Liver (tissue), 9 donors: ENCODE data around the gene DSCAM. TPM values are rescaled to one million over a fixed set of nuclear protein-coding genes. Genes with fewer than 3 reads are reported as not detected.
"Not testable (repeated sequence)": the region's sequence is repeated elsewhere in the genome, so short reads cannot be mapped to it uniquely, and the experiment has no call there.

Experiments
- DNase-seq: peaks from one replicate; pipeline ENCODE4 v3.0.0-alpha.2; 2017; ENCODE audit warnings: low spot score
- H3K27ac ChIP-seq, 2 donors: one replicate each; pipeline ENCODE4 v1.7.0; 2013; ENCODE audit warnings: inconsistent platforms in 2 of 2, low read length in 2 of 2, control low read depth in 1 of 2, low read depth in 1 of 2, mild to moderate bottlenecking in 1 of 2
- H3K27me3 ChIP-seq, 4 donors: one replicate each; pipeline versions ENCODE4 v1.6.1 to v1.7.0; 2013; ENCODE audit warnings: low read length in 3 of 4, inconsistent platforms in 1 of 4, mild to moderate bottlenecking in 1 of 4, moderate library complexity in 1 of 4; ENCODE audit not compliant: control insufficient read depth in 4 of 4, insufficient read depth in 4 of 4
- H3K36me3 ChIP-seq, 4 donors: one replicate each; pipeline versions ENCODE4 v1.6.1 to v1.7.0; 2013; ENCODE audit warnings: low read length in 3 of 4, mild to moderate bottlenecking in 3 of 4, low read depth in 1 of 4, moderate library complexity in 1 of 4; ENCODE audit not compliant: control insufficient read depth in 4 of 4, insufficient read depth in 3 of 4
- H3K4me1 ChIP-seq, 4 donors: one replicate each; pipeline versions ENCODE4 v1.6.1 to v1.7.0; 2013; ENCODE audit warnings: low read length in 3 of 4, mild to moderate bottlenecking in 3 of 4, moderate library complexity in 1 of 4; ENCODE audit not compliant: control insufficient read depth in 4 of 4, insufficient read depth in 4 of 4
- H3K4me3 ChIP-seq, 3 donors: one replicate each; pipeline versions ENCODE4 v1.6.1 to v1.7.0; 2013; ENCODE audit warnings: low read length in 3 of 3, control low read depth in 1 of 3, low read depth in 1 of 3, mild to moderate bottlenecking in 1 of 3
- H3K9ac ChIP-seq, 2 donors: one replicate each; pipeline ENCODE4 v1.7.0; 2013; ENCODE audit warnings: low read length in 2 of 2, mild to moderate bottlenecking in 2 of 2, moderate library complexity in 2 of 2, control low read depth in 1 of 2, low read depth in 1 of 2
- H3K9me3 ChIP-seq, 4 donors: one replicate each; pipeline versions ENCODE4 v1.6.1 to v1.7.0; 2013; ENCODE audit warnings: low read length in 3 of 4; ENCODE audit not compliant: control insufficient read depth in 4 of 4
- ATF3 ChIP-seq: IDR thresholded peaks from 2 replicates; pipeline ENCODE4 v1.6.1; 2016; ENCODE audit warnings: antibody characterized with exemption
- CTCF ChIP-seq: fragments of 150-350 bp; IDR thresholded peaks from 2 replicates; pipeline ENCODE4 v1.5.1; 2017; ENCODE audit warnings: improper control_type of control experiment, low read depth, low read length; ENCODE audit not compliant: missing input control
- EGR1 ChIP-seq, 2 donors: IDR thresholded peaks; 2 replicates each; pipeline ENCODE4 v1.6.1; 2016 to 2018; ENCODE audit warnings: antibody characterized with exemption in 2 of 2, low read depth in 2 of 2
- FOXA1 ChIP-seq: IDR thresholded peaks from 2 replicates; pipeline ENCODE4 v1.6.1; 2016; ENCODE audit warnings: antibody characterized with exemption
- FOXA2 ChIP-seq: IDR thresholded peaks from 2 replicates; pipeline ENCODE4 v1.6.1; 2016; ENCODE audit warnings: antibody characterized with exemption
- GABPA ChIP-seq, 2 donors: IDR thresholded peaks in 1 of 2; conservative IDR thresholded peaks in 1 of 2; 2 replicates each; pipeline ENCODE4 v1.6.1; 2016; ENCODE audit warnings: antibody characterized with exemption in 2 of 2, mild to moderate bottlenecking in 1 of 2, moderate library complexity in 1 of 2
- HNF4A ChIP-seq, 2 donors: conservative IDR thresholded peaks; 2 replicates each; pipeline ENCODE4 v1.6.1; 2016; ENCODE audit warnings: antibody characterized with exemption in 2 of 2, mild to moderate bottlenecking in 2 of 2
- HNF4G ChIP-seq: IDR thresholded peaks from 2 replicates; pipeline ENCODE4 v1.6.1; 2016; ENCODE audit warnings: antibody characterized with exemption
- JUND ChIP-seq, 2 donors: IDR thresholded peaks; 2 replicates each; pipeline ENCODE4 v1.6.1; 2016; ENCODE audit warnings: antibody characterized with exemption in 2 of 2
- MAX ChIP-seq: IDR thresholded peaks from 2 replicates; pipeline ENCODE4 v1.6.1; 2016; ENCODE audit warnings: antibody characterized with exemption
- RAD21 ChIP-seq, 2 donors: IDR thresholded peaks; 2 replicates each; pipeline ENCODE4 v1.6.1; 2016; ENCODE audit warnings: antibody characterized with exemption in 2 of 2, mild to moderate bottlenecking in 2 of 2
- REST ChIP-seq: IDR thresholded peaks from 2 replicates; pipeline ENCODE4 v1.6.1; 2016; ENCODE audit warnings: antibody characterized with exemption, mild to moderate bottlenecking
- RXRA ChIP-seq, 2 donors: IDR thresholded peaks; 2 replicates each; pipeline ENCODE4 v1.6.1; 2017 to 2018; ENCODE audit warnings: antibody characterized with exemption in 2 of 2, mild to moderate bottlenecking in 1 of 2
- SP1 ChIP-seq: IDR thresholded peaks from 2 replicates; pipeline ENCODE4 v1.6.1; 2018; ENCODE audit warnings: antibody characterized with exemption, mild to moderate bottlenecking
- TAF1 ChIP-seq: conservative IDR thresholded peaks from 2 replicates; pipeline ENCODE4 v1.6.1; 2016; ENCODE audit warnings: antibody characterized with exemption, mild to moderate bottlenecking
- YY1 ChIP-seq: IDR thresholded peaks from 2 replicates; pipeline ENCODE4 v1.6.1; 2016; ENCODE audit warnings: antibody characterized with exemption, mild to moderate bottlenecking
- ZBTB33 ChIP-seq: IDR thresholded peaks from 2 replicates; pipeline ENCODE4 v1.6.1; 2016; ENCODE audit warnings: antibody characterized with exemption
- WGBS: extraction: QIAGEN DNeasy Blood & Tissue Kit; methylation state at CpG from one replicate; pipeline ENCODE4 v1.1.7; 2013; 5-methylcytosine and 5-hydroxymethylcytosine counted together
- polyA plus RNA-seq, 2 donors: library from polyadenylated mRNA; stranded (reverse) in 1 of 2; unstranded in 1 of 2; fragments of 200-250 nt in 1 of 2; fragments of >200 nt in 1 of 2; fragmentation: Nextera tagmentation in 1 of 2; extraction: Ambion mirVana in 1 of 2; gene quantifications; one replicate each; pipeline versions ENCODE4 v1.2.1 to v1.2.3, GENCODE V29; 2013 to 2015
- total RNA-seq, 2 donors: library from RNA; depleted of rRNA; stranded (reverse); fragments of >200 nt; gene quantifications; one replicate each; pipeline ENCODE4 v1.2.3, GENCODE V29; 2014
- donor health status: healthy.
- donor health status: healthy.
- donor health status: healthy.
- donor health status: healthy.
- donor health status: healthy.

Gene DSCAM
- total and polyA plus RNA-seq, 4 donors = 0.02 to 0.23 (median 0.10) TPM

- Histone ChIP-seq H3K4me3 (no peak overlapping the region), H3K36me3 (no peaks in the 10 kb centered on the region), H3K27ac (no peak overlapping the region), H3K27me3 (no peaks in the 10 kb centered on the region), H3K4me1 (no peaks in the 10 kb centered on the region), H3K9me3 (no peaks in the 10 kb centered on the region), H3K9ac (no peak overlapping the region)
- TF ChIP-seq HNF4A (conservative IDR thresholded peaks at IDR 0.05) (no peak), EGR1 (IDR thresholded peaks at IDR 0.05; ENCODE audit: low read depth in 2 of 2) (no peak), ZBTB33 (no peak), RXRA (IDR thresholded peaks at IDR 0.05) (no peak), HNF4G (no peak), GABPA (IDR thresholded peaks at IDR 0.05 in 1 of 2, conservative IDR thresholded peaks at IDR 0.05 in 1 of 2) (no peak), RAD21 (IDR thresholded peaks at IDR 0.05) (no peak), FOXA1 (no peak), MAX (no peak)
- 67% methylated on average over 2 of the region's 2 CpGs for WGBS
- DNase-seq = no peak
These were observed 401.5 kb downstream of the DSCAM start for GRCh38 chr21:40445349-40445921.

- H3K27me3 ChIP-seq, H3K9me3 ChIP-seq, DNase-seq, H3K36me3 ChIP-seq, H3K4me3 ChIP-seq, H3K4me1 ChIP-seq, H3K9ac ChIP-seq, H3K27ac ChIP-seq: not testable (repeated sequence)
- 23% methylated on average over 2 of the region's 2 CpGs for WGBS
These were observed 407.4 kb downstream of the DSCAM start for GRCh38 chr21:40439581-40439980.

- no peaks in the 10 kb centered on the region for H3K9me3 ChIP-seq
- no peaks in the 10 kb centered on the region for H3K4me1 ChIP-seq
- no peak for TF ChIP-seq RXRA (IDR thresholded peaks at IDR 0.05)
- TF ChIP-seq YY1 = no peak
- no peak for TF ChIP-seq SP1
- TF ChIP-seq RAD21 (IDR thresholded peaks at IDR 0.05) = no peak
- TF ChIP-seq REST = no peak
- no peak for TF ChIP-seq MAX
- TF ChIP-seq HNF4A (conservative IDR thresholded peaks at IDR 0.05) = no peak
- no peak for TF ChIP-seq CTCF
- TF ChIP-seq JUND (IDR thresholded peaks at IDR 0.05) = no peak
- TF ChIP-seq HNF4G = no peak
- no peak for TF ChIP-seq FOXA1
- no peak for TF ChIP-seq FOXA2
- no peak for TF ChIP-seq ATF3
- TF ChIP-seq TAF1 = no peak
- TF ChIP-seq EGR1 (IDR thresholded peaks at IDR 0.05; ENCODE audit: low read depth in 2 of 2) = no peak
- TF ChIP-seq ZBTB33 = no peak
- no peak for TF ChIP-seq GABPA (IDR thresholded peaks at IDR 0.05 in 1 of 2, conservative IDR thresholded peaks at IDR 0.05 in 1 of 2)
- H3K4me3 ChIP-seq = no peak overlapping the region
- H3K27me3 ChIP-seq = no peaks in the 10 kb centered on the region
- no peaks in the 10 kb centered on the region for H3K36me3 ChIP-seq
- 65% methylated on average over 3 of the region's 3 CpGs for WGBS
- no peak overlapping the region for H3K9ac ChIP-seq
- H3K27ac ChIP-seq = no peak overlapping the region
- no peak for DNase-seq
These were observed 408.3 kb downstream of the DSCAM start for GRCh38 chr21:40438616-40439015.
